Measurements from ENCODE around the gene RNU1-1. TPM values are rescaled to one million over a fixed set of nuclear protein-coding genes. Genes with fewer than 3 reads are reported as not detected.

The RNU1-1 gene
- total and polyA plus RNA-seq, 2 donors (not counting 1 experiment from before 2014, with no cell fraction given), result 4,377 TPM; not detected in 1

GRCh38 chr1:16474166-16474800, 39.8 kb downstream of the RNU1-1 start:
- Histone ChIP-seq H3K4me3 (ENCODE audit: control extremely low read depth in 1 of 5, extremely low read depth in 1 of 5, insufficient read depth in 1 of 5, low read depth in 2 of 5, low read length in 4 of 5) (no peak overlapping the region), H3K27me3 (replicated peaks in 1 of 4; ENCODE audit: control extremely low read depth in 1 of 4, control insufficient read depth in 3 of 4, insufficient read depth in 4 of 4, low read length in 3 of 4) (no peaks in the 10 kb centered on the region), H2AFZ (ENCODE audit: insufficient read depth, low read depth, low read length, poor library complexity, severe bottlenecking) (no peak overlapping the region), H3K9me3 (ENCODE audit: control extremely low read depth in 1 of 3, control insufficient read depth in 2 of 3, insufficient read depth in 1 of 3, low read length in 2 of 3) (no peaks in the 10 kb centered on the region), H4K20me1 (ENCODE audit: control insufficient read depth, insufficient read depth, low read length, poor library complexity, severe bottlenecking) (no peaks in the 10 kb centered on the region), H3K9ac (ENCODE audit: low read length) (no peak overlapping the region), H3K36me3 (replicated peaks in 1 of 2; ENCODE audit: control extremely low read depth in 1 of 2, control insufficient read depth in 1 of 2, extremely low read depth in 1 of 2, insufficient read depth in 2 of 2, low read length in 1 of 2) (peaks cover 0 to 35% of the 10 kb centered on the region in 2 experiments), H3K27ac (ENCODE audit: low read length in 2 of 2) (no peak overlapping the region), H3K4me2 (replicated peaks; ENCODE audit: low read depth, low read length, poor library complexity, severe bottlenecking) (no peak overlapping the region), H3K79me2 (ENCODE audit: control insufficient read depth, insufficient read depth, low read length) (no peaks in the 10 kb centered on the region), H3K4me1 (ENCODE audit: control insufficient read depth in 2 of 2, insufficient read depth in 2 of 2, low read length in 2 of 2) (no peaks in the 10 kb centered on the region)
- CTCF ChIA-PET, result no interaction called here
- 96% methylated on average over 25 of the region's 28 CpGs for WGBS (ENCODE audit: insufficient coverage)
- no peaks in the 10 kb centered on the region for H3K9me3 Mint-ChIP-seq (ENCODE audit: insufficient read depth)
- intact Hi-C loops (cut with micrococcal nuclease), result no loop called here
- TF ChIP-seq EZH2 (IDR thresholded peaks at IDR 0.05; ENCODE audit: borderline replicate concordance, insufficient read depth, low read depth, low read length, poor library complexity, severe bottlenecking) (no peak), CTCF (IDR thresholded peaks at IDR 0.05) (no peak)
- ATAC-seq (ENCODE audit: low read depth) (no peak), DNase-seq (no peak)
- H3K27me3 Mint-ChIP-seq, result no peaks in the 10 kb centered on the region
- POLR2A ChIA-PET, result no interaction called here
- no peaks in the 10 kb centered on the region for H3K4me1 Mint-ChIP-seq
- no peak overlapping the region for H3K27ac Mint-ChIP-seq
- H3K4me3 Mint-ChIP-seq, result no peak overlapping the region

GRCh38 chr1:16468558-16468957, 45.5 kb downstream of the RNU1-1 start:
- H3K27me3 Mint-ChIP-seq, result no peaks in the 10 kb centered on the region
- no peak overlapping the region for H3K4me3 ChIP-seq (ENCODE audit: control extremely low read depth in 1 of 5, extremely low read depth in 1 of 5, insufficient read depth in 1 of 5, low read depth in 2 of 5, low read length in 4 of 5)
- ATAC-seq (ENCODE audit: low read depth) (no peak), DNase-seq (no peak)
- no peak overlapping the region for H3K27ac ChIP-seq (ENCODE audit: low read length in 2 of 2)
- no peaks in the 10 kb centered on the region for H3K4me1 Mint-ChIP-seq
- no peaks in the 10 kb centered on the region for H3K4me1 ChIP-seq (ENCODE audit: control insufficient read depth in 2 of 2, insufficient read depth in 2 of 2, low read length in 2 of 2)
- CTCF ChIA-PET, result interaction anchor here (1.5 kb wide), 1 partner anchor 26 kb away, joined by 3 read pairs; no protein-coding TSS in a partner anchor
- POLR2A ChIA-PET, result no interaction called here
- no peaks in the 10 kb centered on the region for H3K9me3 ChIP-seq (ENCODE audit: control extremely low read depth in 1 of 3, control insufficient read depth in 2 of 3, insufficient read depth in 1 of 3, low read length in 2 of 3)
- no peak overlapping the region for H3K9ac ChIP-seq (ENCODE audit: low read length)
- TF ChIP-seq EZH2 (IDR thresholded peaks at IDR 0.05; ENCODE audit: borderline replicate concordance, insufficient read depth, low read depth, low read length, poor library complexity, severe bottlenecking), result no peak
- no peak for TF ChIP-seq CTCF (IDR thresholded peaks at IDR 0.05)
- no peak overlapping the region for H3K27ac Mint-ChIP-seq
- no peaks in the 10 kb centered on the region for H4K20me1 ChIP-seq (ENCODE audit: control insufficient read depth, insufficient read depth, low read length, poor library complexity, severe bottlenecking)
- H2AFZ ChIP-seq (ENCODE audit: insufficient read depth, low read depth, low read length, poor library complexity, severe bottlenecking), result no peak overlapping the region
- WGBS (ENCODE audit: insufficient coverage), result no CpG with 5 or more reads among the region's 3 CpGs
- no peaks in the 10 kb centered on the region for H3K27me3 ChIP-seq (replicated peaks in 1 of 4; ENCODE audit: control extremely low read depth in 1 of 4, control insufficient read depth in 3 of 4, insufficient read depth in 4 of 4, low read length in 3 of 4)
- H3K36me3 ChIP-seq (replicated peaks in 1 of 2; ENCODE audit: control extremely low read depth in 1 of 2, control insufficient read depth in 1 of 2, extremely low read depth in 1 of 2, insufficient read depth in 2 of 2, low read length in 1 of 2), result peaks cover 4 to 13% of the 10 kb centered on the region in 2 experiments
- no peak overlapping the region for H3K4me3 Mint-ChIP-seq
- intact Hi-C loops (cut with micrococcal nuclease), result no loop called here
- no peak overlapping the region for H3K4me2 ChIP-seq (replicated peaks; ENCODE audit: low read depth, low read length, poor library complexity, severe bottlenecking)
- H3K9me3 Mint-ChIP-seq (ENCODE audit: insufficient read depth), result no peaks in the 10 kb centered on the region
- no peaks in the 10 kb centered on the region for H3K79me2 ChIP-seq (ENCODE audit: control insufficient read depth, insufficient read depth, low read length)
